ENCODE data around the gene GJE1. TPM values are rescaled to one million over a fixed set of nuclear protein-coding genes. Genes with fewer than 3 reads are reported as not detected.
A peak's percentile ranks its signal among the peaks of the same experiment; 100 is the strongest.
"Not testable (repeated sequence)": the region's sequence is repeated elsewhere in the genome, so short reads cannot be mapped to it uniquely, and the experiment has no call there.

Gene GJE1
- total RNA-seq, 2 donors from 2014 or later = not detected

- no peak overlapping the region for H3K27ac Mint-ChIP-seq
- H3K36me3 Mint-ChIP-seq = peaks cover 5 to 12% of the 10 kb centered on the region in 2 donors
- no peaks in the 10 kb centered on the region for H3K9me3 Mint-ChIP-seq
- DNase-seq (ENCODE audit: low spot score in 2 of 2) = no peak
- ATAC-seq = no peak
Measured at GRCh38 chr6:142154336-142154735, 21.6 kb downstream of the GJE1 start.

DNA sequence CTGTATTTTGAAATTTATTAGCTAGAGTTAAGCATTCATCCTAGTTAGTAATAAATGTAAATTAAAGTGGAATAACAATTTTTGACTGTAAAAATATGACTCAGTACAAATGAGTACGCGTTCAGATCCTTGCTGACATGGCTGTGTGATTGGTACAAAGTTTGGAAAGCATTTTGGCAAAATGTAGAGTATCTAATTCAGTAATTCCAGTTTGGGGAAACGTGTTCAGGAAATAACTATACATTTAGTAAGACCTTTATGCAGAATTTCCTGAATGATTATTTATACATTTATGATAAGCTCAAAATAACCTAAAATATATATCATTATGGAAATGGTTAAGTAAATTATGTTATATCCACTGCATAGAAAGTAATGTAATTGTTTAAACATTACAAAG, 22.4 kb downstream of the GJE1 start:
- no peak for DNase-seq (ENCODE audit: low spot score in 2 of 2)
- Mint-ChIP-seq H3K27ac (no peak overlapping the region), H3K9me3 (no peaks in the 10 kb centered on the region), H3K36me3 (peaks cover 4 to 11% of the 10 kb centered on the region in 2 donors)
- ATAC-seq = no peak

DNA sequence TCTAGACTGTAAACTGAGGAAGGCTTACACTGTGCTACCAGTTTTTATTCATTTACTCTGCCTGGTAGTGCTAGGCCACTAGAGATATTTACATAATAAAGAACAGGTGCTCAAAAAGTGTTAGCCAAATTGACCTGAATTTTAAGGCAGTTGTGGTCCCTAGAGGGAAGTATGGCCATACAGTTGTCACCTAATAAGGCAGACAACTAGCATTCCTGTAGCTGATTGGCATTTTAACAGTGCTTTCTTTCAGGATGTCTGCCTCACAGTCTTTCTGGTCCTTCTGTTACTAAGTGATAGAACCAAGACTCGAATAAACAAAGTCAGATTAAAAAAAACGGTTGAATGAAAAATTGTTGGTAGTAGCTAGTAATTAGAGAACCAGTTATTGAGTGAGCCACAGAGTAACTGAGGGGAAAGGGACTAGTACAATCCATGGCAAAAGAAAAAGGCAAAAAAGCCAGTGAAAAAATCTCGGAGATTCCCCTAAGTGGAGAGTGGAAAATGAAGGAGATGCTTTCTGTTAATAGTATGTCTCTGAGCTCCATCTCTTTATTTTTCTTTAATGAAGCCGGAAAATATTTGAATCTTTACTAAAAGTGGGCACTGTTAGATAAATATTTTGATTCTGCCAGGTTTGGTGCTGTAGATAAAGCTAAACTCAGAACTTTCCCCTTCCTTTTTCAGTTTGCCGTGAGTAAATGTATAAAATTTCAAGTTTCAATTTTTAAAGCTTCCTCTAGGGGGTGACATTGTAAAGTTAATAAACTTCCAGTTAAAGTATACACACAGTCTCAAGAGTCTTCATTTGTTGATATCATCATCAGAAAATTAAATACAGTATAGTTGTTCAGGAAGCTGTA, 23.4 kb downstream of the GJE1 start:
- H3K27ac Mint-ChIP-seq = no peak overlapping the region
- peak in 1 of 2 donors; percentile 43 for ATAC-seq

GRCh38 chr6:142156758-142157068, 24.0 kb downstream of the GJE1 start:
- H3K9me3 Mint-ChIP-seq; DNase-seq (ENCODE audit: low spot score in 2 of 2); ATAC-seq: not testable (repeated sequence)

More for the DNA sequence above, 23.4 kb downstream of the GJE1 start:
- H3K9me3 Mint-ChIP-seq = no peaks in the 10 kb centered on the region
- no peak for DNase-seq (ENCODE audit: low spot score in 2 of 2)
- peaks cover 0 to under 1% of the 10 kb centered on the region in 2 donors for H3K36me3 Mint-ChIP-seq

GRCh38 chr6:142162780-142163179, 30.1 kb downstream of the GJE1 start:
- H3K9me3 Mint-ChIP-seq = no peaks in the 10 kb centered on the region
- no peak for ATAC-seq

More at GRCh38 chr6:142156758-142157068, 24.0 kb downstream of the GJE1 start:
- H3K36me3 Mint-ChIP-seq, H3K27ac Mint-ChIP-seq: not testable (repeated sequence)

GRCh38 chr6:142165227-142165626, 32.5 kb downstream of the GJE1 start:
- H3K27ac Mint-ChIP-seq = no peak overlapping the region
- H3K9me3 Mint-ChIP-seq = no peaks in the 10 kb centered on the region
- DNase-seq (ENCODE audit: low spot score in 2 of 2) (no peak), ATAC-seq (no peak)
- no peaks in the 10 kb centered on the region for H3K36me3 Mint-ChIP-seq

More at GRCh38 chr6:142162780-142163179, 30.1 kb downstream of the GJE1 start:
- no peak for DNase-seq (ENCODE audit: low spot score in 2 of 2)
- H3K36me3 Mint-ChIP-seq = no peaks in the 10 kb centered on the region
- H3K27ac Mint-ChIP-seq = no peak overlapping the region

- DNase-seq (ENCODE audit: low spot score in 2 of 2) (no peak), ATAC-seq (no peak)
- no peaks in the 10 kb centered on the region for H3K36me3 Mint-ChIP-seq
- H3K27ac Mint-ChIP-seq = peak overlapping the region in 1 of 2 donors; percentile 36
- no peaks in the 10 kb centered on the region for H3K9me3 Mint-ChIP-seq
Measured at GRCh38 chr6:142167071-142167470, 34.3 kb downstream of the GJE1 start.

GRCh38 chr6:142167486-142167885, 34.8 kb downstream of the GJE1 start:
- no peaks in the 10 kb centered on the region for H3K9me3 Mint-ChIP-seq
- peaks cover 2 to 3% of the 10 kb centered on the region in 2 donors for H3K36me3 Mint-ChIP-seq
- DNase-seq (ENCODE audit: low spot score in 2 of 2) (no peak), ATAC-seq (no peak)
- peak overlapping the region in 1 of 2 donors; percentile 36 for H3K27ac Mint-ChIP-seq

GRCh38 chr6:142171351-142171750, 38.6 kb downstream of the GJE1 start:
- H3K36me3 Mint-ChIP-seq = peaks cover 35 to 42% of the 10 kb centered on the region in 2 donors

GRCh38 chr6:142172758-142173157, 40.0 kb downstream of the GJE1 start:
- H3K9me3 Mint-ChIP-seq = peaks cover under 1 to 3% of the 10 kb centered on the region in 2 donors
- H3K36me3 Mint-ChIP-seq = peaks cover 48 to 56% of the 10 kb centered on the region in 2 donors
- no peak for DNase-seq (ENCODE audit: low spot score in 2 of 2)
- H3K27ac Mint-ChIP-seq = peak overlapping the region in 1 of 2 donors; percentile 32
- ATAC-seq = no peak

More at GRCh38 chr6:142171351-142171750, 38.6 kb downstream of the GJE1 start:
- Mint-ChIP-seq H3K9me3 (no peaks in the 10 kb centered on the region), H3K27ac (no peak overlapping the region)
- ATAC-seq (no peak), DNase-seq (ENCODE audit: low spot score in 2 of 2) (no peak)

GRCh38 chr6:142173980-142174379, 41.3 kb downstream of the GJE1 start:
- H3K36me3 Mint-ChIP-seq = peaks cover 53 to 61% of the 10 kb centered on the region in 2 donors
- DNase-seq (ENCODE audit: low spot score in 2 of 2) (no peak), ATAC-seq (no peak)
- H3K9me3 Mint-ChIP-seq = peaks cover 3 to 6% of the 10 kb centered on the region in 2 donors
- no peak overlapping the region for H3K27ac Mint-ChIP-seq

- ATAC-seq = no peak
- DNase-seq (ENCODE audit: low spot score in 2 of 2) = no peak
- H3K36me3 Mint-ChIP-seq = peaks cover 53 to 61% of the 10 kb centered on the region in 2 donors
- H3K9me3 Mint-ChIP-seq = peaks cover 3 to 6% of the 10 kb centered on the region in 2 donors
- no peak overlapping the region for H3K27ac Mint-ChIP-seq
Measured at GRCh38 chr6:142174703-142175102, 42.0 kb downstream of the GJE1 start.

DNA sequence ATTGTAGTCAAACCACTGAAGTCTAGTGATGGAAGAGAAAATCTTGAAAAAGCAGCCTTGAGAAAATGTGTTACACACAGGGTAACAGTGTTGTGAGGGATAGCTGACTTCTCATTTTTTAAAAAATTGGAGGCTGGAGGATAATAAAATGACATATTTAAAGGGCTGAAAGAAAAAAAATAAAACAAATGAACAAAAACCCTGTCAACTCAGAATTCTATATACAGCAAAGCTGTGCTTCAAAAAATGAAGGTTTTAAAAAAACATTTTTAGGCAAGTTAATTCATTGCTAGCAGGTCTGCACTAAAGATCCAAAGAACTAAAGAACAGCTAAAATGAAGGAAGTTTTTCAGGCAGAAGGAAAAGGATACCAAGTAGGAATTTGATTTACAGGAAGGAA, 45.4 kb downstream of the GJE1 start:
- no peak for ATAC-seq
- Mint-ChIP-seq H3K36me3 (peaks cover 45 to 64% of the 10 kb centered on the region in 2 donors), H3K27ac (no peak overlapping the region)

GRCh38 chr6:142182004-142182403, 49.3 kb downstream of the GJE1 start:
- ATAC-seq = no peak
- Mint-ChIP-seq H3K9me3 (peaks cover 3 to 6% of the 10 kb centered on the region in 2 donors), H3K36me3 (peaks cover 13 to 25% of the 10 kb centered on the region in 2 donors), H3K27ac (no peak overlapping the region)
- no peak for DNase-seq (ENCODE audit: low spot score in 2 of 2)

More for the DNA sequence above, 45.4 kb downstream of the GJE1 start:
- peaks cover 3 to 6% of the 10 kb centered on the region in 2 donors for H3K9me3 Mint-ChIP-seq
- no peak for DNase-seq (ENCODE audit: low spot score in 2 of 2)

DNA sequence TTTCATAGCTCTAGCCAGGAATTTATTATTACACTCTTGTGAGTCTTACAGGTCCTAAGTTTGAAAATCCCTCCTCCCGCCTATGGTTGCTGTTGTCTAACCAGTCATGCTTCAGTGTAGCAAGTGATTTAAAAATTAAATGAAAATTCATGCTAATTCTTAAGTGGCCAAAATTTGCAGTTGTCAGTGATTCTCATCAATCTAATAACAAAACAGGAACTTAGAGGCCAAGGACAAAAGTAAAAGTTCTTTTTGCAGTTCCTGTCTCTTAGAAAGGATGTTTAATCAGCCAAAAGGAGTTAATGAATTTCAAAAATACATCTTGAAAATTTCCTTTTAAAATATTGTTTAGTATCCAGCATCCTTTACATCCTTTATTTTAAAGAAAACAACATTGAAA, 50.6 kb downstream of the GJE1 start:
- Mint-ChIP-seq H3K9me3 (no peaks in the 10 kb centered on the region), H3K36me3 (peaks cover 0 to 12% of the 10 kb centered on the region in 2 donors), H3K27ac (no peak overlapping the region)
- DNase-seq (ENCODE audit: low spot score in 2 of 2) (no peak), ATAC-seq (no peak)

DNA sequence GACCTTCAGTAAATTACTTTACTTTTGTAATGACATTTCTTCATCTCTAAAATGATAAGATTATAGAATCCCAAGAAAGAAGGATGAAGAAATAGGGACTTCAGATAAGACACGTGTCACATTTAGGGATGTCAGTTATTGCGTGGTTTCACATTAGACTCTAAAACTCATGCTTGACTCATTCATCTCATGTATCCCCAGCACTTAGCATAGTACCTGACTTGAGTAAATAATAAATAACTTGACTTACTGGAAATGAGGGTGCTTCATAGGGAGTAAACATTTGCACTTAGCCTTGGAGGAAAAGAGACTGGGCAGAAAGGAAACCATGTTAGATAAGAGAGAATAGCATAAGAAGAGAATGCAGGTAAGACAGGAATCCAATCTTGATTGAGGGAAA, 51.6 kb downstream of the GJE1 start:
- no peak overlapping the region for H3K27ac Mint-ChIP-seq
- peaks cover 0 to 12% of the 10 kb centered on the region in 2 donors for H3K36me3 Mint-ChIP-seq
- H3K9me3 Mint-ChIP-seq = no peaks in the 10 kb centered on the region
- ATAC-seq = no peak
- DNase-seq (ENCODE audit: low spot score in 2 of 2) = no peak
